22Rv1 (cell line): ENCODE measurements around the gene PTPRE.

ENCODE experiments used
- CTCF ChIP-seq: fragments of 450-650 bp; IDR thresholded peaks from 2 replicates; pipeline ENCODE4 v1.5.1; 2017; ENCODE audit warnings: mild to moderate bottlenecking
- ZFX ChIP-seq: fragments of 450-650 bp; IDR thresholded peaks from 2 replicates; pipeline ENCODE4 v1.6.1; 2017; ENCODE audit warnings: antibody characterized with exemption, borderline replicate concordance

- TF ChIP-seq CTCF (no peak), ZFX (no peak)
These were observed 174.8 kb downstream of the PTPRE start for GRCh38 chr10:128081720-128082119.
